ENCODE data around the gene METTL3. TPM values are rescaled to one million over a fixed set of nuclear protein-coding genes. Genes with fewer than 3 reads are reported as not detected.

METTL3 gene
- total and polyA plus RNA-seq, 2 donors (not counting 3 experiments of a cell fraction or from before 2014, with no cell fraction given), result 65.0 to 85.3 TPM

DNA sequence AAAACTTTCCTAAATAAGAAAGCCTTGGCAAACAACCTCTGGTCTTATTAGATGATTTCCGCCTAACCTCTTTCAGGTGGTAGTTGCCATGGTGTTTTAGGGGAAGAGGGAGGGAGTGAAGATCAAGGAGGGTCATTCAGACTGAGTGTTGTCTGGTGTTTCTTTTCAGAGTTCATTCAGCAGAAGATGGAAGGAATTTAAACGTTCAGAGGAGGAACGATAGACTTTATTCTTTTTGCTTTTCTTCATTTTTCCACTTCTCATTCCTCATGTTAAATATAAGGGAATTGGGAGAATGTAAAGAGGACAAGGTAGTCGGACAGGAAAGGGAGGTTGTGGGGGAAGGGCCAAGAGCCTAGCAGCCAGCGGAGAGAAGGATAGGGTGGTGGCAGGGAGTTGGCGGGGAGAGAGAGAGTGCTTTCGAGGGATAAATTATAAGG is 32.4 kb upstream of the METTL3 start:
- Histone ChIP-seq H3K9me3 (replicated peaks; ENCODE audit: control insufficient read depth, insufficient read depth, low read length) (no peaks in the 10 kb centered on the region), H3K4me2 (ENCODE audit: insufficient read depth, low read length) (no peak overlapping the region), H3K36me3 (ENCODE audit: control insufficient read depth in 2 of 2, extremely low read depth in 1 of 2, insufficient read depth in 2 of 2, low read length in 2 of 2) (no peaks in the 10 kb centered on the region), H4K20me1 (replicated peaks; ENCODE audit: control insufficient read depth, extremely low read depth, insufficient read depth, low read length) (no peaks in the 10 kb centered on the region), H3K79me2 (ENCODE audit: control insufficient read depth, insufficient read depth, low read length) (no peaks in the 10 kb centered on the region), H3K9ac (replicated peaks; ENCODE audit: extremely low read depth, insufficient read depth, low read length) (no peak overlapping the region), H3K9me1 (replicated peaks; ENCODE audit: control insufficient read depth, extremely low read depth, insufficient read depth, low read length) (no peaks in the 10 kb centered on the region), H3K27ac (ENCODE audit: insufficient read depth, low read depth, low read length) (no peak overlapping the region), H3K27me3 (ENCODE audit: control insufficient read depth in 2 of 2, insufficient read depth in 2 of 2, low read length in 2 of 2) (peaks cover 9 to 19% of the 10 kb centered on the region in 2 experiments), H3K4me3 (replicated peaks in 1 of 3; ENCODE audit: insufficient read depth in 1 of 3, low read depth in 1 of 3, low read length in 3 of 3) (no peak overlapping the region), H2AFZ (ENCODE audit: low read depth, low read length) (no peak overlapping the region), H3K4me1 (ENCODE audit: control insufficient read depth, extremely low read depth, insufficient read depth, low read length) (no peaks in the 10 kb centered on the region)
- BruUV-seq (replicated peaks), result no TSS peak
- FAIRE-seq, result no peak
- CTCF ChIA-PET, result interaction anchor here (1.4 kb wide), 1 partner anchor 14 kb away, joined by 5 read pairs; no protein-coding TSS in a partner anchor
- no peak for DNase-seq (ENCODE audit: low read depth, low spot score)
- TF ChIP-seq CTCF (IDR thresholded peaks at IDR 0.05; ENCODE audit: extremely low read depth in 1 of 2, insufficient read depth in 1 of 2, low read depth in 1 of 2, low read length in 2 of 2) (no peak), MYC (IDR thresholded peaks at IDR 0.05; ENCODE audit: low read depth, low read length) (no peak), POLR2AphosphoS5 (IDR thresholded peaks at IDR 0.05; ENCODE audit: insufficient read depth, low read depth, low read length) (no peak), JUN (IDR thresholded peaks at IDR 0.05; ENCODE audit: borderline replicate concordance, insufficient read depth, insufficient read length, low read depth) (no peak), GATA2 (IDR thresholded peaks at IDR 0.05; ENCODE audit: insufficient read depth, insufficient read length, low read depth, low read length) (no peak), FOS (IDR thresholded peaks at IDR 0.05; ENCODE audit: borderline replicate concordance, insufficient read depth, low read length) (no peak), EZH2 (IDR thresholded peaks at IDR 0.05; ENCODE audit: borderline replicate concordance, low read depth, low read length, severe bottlenecking) (no peak), MAX (IDR thresholded peaks at IDR 0.05; ENCODE audit: insufficient read depth, insufficient read length) (no peak), POLR2A (IDR thresholded peaks at IDR 0.05; ENCODE audit: low read depth, low read length) (no peak)
- dilution Hi-C loops (cut with MboI; ENCODE audit: extremely low pct_ligation_motif_present, low sequenced_read_pairs) (no loop called here), intact Hi-C loops (cut with micrococcal nuclease) (no loop called here)
- POLR2A ChIA-PET, result interaction anchor here (0.5 kb wide), 1 partner anchor 1200 kb away, joined by 10 read pairs; the partner anchor contains the start of gene PARP2

Measured in endothelial cell of umbilical vein (primary cell).